GM18909 (cell line): ENCODE data around the gene TMEM176B.
"Not testable (repeated sequence)": the region's sequence is repeated elsewhere in the genome, so short reads cannot be mapped to it uniquely, and the experiment has no call there.

ENCODE experiments used
- ATAC-seq: cut with Tn5 transposase; IDR thresholded peaks from one replicate; pipeline ENCODE4 v1.9.1; 2021; ENCODE audit warnings: mild to moderate bottlenecking; ENCODE audit not compliant: unreplicated experiment, poor library complexity

The TMEM176B gene

DNA sequence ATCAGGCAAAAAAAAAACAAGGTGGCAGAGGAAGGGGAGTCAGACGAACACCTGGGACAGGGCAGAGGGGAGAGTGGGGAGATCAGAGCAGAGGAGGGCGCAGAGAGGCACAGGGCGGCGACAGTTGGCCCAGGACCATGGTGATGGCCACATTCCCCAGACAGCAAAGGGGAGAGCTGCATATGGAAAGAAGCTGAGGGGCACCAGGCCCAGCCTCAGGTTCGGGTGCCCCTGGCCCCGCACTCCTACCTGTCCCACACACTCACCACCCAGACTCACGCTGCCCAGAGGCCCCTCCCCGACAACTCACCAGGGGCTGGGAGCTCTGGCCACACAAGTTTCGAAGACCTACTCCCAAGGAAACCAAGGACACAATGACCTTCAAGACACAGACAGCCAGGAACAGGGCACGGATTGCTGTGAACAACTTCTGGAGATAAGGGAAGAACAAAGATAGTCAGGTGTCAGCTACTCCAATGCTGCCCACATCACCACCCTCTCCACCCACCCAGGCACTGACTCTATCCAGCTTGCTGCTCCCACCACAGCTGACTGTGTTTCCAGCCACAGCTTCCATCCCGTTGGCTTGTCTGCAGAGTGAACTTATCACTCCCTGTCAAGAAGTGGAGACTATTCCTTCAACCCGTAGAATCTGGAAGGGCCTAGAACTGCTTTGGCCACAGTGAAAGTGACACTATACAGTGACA, 8.3 kb downstream of the TMEM176B start:
- ATAC-seq: no peak

DNA sequence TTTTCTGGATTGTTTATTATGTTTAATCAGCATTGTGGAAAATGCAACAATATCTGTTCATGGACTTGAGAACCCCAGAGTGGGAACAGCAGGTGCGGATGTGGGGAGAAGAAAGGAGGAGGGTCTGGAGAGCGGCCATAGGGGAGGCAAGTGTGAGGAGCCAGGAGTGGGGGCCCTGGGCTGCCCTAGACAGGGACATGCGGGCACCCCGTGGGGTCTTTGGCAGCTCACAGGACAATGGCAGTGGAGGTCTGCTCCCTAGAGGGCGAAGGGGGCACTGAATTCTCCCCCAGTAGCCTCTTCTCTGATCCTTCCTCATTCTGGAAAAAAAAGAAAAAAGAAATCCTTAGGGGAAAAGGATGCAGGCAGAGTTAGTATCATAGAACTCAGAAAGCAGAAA, 8.9 kb downstream of the TMEM176B start:
- ATAC-seq: no peak

DNA sequence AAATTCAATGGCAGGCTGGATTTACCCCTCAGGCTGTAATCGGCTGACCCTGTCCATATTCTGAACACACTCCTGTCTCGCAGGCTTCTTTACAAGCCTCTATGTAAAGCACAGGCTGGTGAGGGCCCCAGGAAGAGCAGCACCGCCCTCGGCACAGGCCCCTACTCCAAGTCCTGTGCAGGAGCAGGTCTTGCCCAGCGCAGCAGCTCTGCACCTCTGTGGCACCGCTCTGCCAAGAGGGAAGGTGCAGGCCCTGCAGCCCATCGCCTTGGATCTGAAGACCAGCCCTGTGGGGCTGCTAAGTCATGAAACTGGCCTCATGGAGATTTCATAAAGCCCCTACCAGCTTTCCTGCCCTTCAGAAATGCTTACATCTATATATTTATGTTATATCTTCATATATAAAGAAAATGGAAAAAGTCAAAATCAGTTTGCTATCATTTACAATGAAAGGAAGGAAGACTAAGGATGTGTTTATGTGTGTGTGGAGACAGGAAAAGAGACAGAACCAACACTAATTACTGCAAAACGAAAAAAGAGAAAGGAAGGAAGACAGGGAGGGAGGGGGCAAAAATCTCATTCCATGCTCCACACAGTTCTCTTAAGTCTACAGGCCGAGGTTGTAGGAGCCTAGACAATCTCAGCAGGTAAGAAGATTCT, 9.6 kb downstream of the TMEM176B start:
- no peak for ATAC-seq

DNA sequence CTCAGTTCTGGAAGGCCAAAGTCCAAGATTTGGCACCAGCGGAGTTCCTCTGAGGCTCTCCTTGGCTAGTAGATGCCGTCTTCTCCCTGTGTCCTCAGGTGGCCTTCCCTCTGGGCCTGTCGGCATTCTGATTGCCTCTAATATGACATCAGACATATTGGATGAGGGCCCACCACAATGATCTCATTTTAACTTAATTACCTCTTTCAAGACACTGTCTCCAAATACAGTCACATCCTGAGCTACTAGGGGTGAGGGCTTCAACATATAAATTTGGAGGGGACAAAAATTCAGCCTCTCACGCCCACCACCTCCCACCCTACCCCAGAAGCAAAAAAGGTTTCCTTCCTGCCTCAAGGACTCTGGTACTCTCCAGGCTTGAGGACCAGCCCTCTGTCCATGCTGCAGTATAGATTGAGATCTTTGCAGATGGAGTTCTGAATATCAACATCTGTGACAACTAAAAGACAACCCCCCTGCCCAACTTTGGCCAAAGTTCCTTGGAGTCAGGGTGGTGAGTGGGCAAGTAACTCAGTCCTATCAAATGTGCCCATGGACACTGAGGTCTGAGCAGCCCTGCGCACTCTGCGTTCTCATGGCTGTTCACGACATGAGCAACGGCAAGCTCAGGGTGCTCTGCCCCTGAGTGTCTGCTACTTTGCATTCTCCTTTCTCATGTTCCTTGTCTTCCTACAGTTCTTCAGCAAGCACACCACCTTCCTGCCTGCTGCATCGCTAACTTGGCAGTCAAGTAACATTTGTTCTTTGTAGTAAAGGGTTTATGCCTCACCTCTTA, 11.5 kb downstream of the TMEM176B start:
- no peak for ATAC-seq

DNA sequence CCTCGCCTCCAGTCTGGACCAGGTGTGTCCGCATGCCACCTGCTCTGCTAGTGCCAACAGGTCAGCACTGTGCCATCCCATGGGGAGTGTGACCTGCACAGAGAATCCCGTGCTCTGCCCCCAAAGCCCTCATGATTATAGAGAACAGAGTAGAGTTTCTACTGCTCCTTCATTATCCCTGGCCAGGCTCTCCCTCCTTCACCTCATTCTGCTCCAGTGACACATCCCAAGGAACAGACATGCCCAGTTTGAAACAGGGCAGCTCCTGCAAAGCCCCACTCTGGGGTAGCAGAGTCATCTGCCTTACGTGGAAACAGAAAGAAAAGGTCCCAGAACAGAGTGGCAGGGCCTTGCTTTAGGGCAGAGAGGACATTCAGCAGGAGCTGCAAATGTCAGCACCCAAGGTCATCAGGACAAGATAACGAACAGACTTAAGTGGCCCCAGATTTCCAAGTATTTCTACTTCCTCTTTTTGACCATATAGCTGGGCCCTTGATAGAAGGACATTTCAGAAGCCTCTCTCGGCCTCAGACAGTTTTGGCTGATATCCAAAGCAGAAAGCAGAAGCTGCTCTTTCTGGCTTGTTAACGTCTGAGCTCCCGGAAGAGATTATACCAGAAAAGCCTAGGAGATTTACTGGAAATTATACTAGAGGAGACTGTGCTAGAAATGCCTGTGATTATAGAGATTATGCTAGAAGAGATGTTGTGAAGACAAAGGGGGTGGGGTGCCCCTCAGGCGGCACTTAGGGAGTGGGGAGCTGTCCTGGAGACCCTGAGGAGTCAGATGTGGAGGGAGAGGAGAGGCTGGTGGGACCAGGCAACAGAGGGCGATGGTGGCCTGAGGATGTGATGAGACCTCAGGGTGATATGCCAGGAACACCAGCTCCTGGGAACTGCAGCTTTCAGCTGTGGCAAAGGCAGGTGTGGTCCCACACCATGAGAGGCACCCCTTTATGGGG, 12.6 kb downstream of the TMEM176B start:
- ATAC-seq: no peak

DNA sequence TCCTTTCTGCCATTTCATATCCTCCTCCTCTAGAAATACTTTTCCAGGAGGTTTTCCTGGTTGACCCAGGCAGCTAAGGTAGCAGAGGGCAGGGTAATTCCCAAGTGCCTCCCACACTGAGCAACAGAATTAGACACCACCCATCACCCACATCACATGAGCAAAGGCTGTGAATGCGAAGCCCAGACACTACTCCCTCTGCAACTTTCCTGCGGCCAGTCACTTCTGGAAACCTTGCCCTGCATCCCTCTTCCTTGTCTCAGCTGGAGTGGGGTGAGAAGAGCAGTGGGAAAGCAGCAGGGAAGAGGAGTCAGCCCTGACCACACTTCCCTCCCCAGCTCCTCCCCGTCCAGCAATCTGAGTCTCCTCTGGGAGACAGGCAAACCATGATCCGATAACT, 15.2 kb downstream of the TMEM176B start:
- no peak for ATAC-seq

DNA sequence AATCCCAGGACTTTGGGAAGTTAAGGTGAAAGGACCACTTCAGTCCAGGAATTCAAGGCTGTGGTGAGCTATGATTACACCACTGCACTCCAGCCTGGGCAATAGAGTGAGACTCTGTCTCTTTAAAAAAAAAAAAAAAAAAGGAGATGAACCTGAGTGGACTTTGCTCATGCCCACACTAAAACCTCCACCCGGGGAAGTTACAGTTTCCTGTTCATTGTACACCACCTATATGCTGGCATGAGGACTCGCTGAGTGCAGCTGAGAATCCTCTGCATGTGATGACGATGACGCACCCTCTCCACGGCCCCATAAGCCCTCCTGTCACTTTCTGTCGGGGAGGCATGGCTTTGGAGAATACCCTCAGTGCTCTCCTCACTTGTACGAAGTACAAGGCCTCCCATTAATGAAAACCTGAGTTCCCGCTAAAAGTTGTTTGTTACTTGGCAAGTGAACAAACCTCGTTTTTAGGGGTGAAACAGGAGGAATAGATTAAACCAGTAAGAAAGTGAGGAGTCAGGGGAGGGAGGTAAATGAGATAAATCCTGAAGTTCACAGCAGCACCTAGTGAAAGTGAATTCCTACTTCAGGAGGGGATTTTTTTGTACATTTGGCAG, 15.9 kb downstream of the TMEM176B start:
- ATAC-seq: no peak

DNA sequence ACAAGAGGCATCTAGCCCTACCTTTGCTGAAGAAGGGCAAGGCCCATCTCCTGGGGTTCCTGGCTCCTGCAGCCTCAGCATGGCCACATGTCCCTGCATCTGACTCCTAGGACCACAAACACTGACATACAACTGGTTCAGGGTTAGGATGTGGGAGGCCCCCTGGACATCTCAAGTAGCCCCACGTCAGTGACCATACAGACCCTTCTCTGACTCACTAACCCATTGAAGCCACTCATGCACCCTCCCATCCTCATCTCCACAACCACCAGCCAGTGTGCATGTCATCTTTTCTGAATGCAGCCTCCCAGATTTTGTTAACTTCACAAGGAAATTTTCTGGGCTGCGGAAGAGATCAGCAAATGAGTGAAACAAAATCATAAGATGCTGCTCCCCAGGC, 18.2 kb downstream of the TMEM176B start:
- no peak for ATAC-seq

DNA sequence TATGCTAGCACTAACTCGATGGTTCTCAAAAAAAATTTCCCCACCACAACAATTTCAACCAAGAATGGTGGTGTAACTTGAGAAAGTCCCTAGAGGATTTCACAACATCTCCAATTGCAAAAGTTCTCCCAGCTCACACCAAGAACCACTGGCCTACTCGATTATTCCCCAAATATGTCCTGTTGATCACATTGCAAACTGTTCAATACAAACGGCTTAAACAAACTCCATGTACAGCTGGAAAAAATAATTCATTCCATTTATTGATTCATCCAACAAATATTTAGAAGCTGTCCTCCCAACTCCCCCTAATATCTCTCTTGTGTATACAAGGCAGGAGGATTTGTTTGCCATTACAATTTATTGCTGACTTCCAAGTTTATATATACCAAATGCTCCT, 19.1 kb downstream of the TMEM176B start:
- no peak for ATAC-seq

DNA sequence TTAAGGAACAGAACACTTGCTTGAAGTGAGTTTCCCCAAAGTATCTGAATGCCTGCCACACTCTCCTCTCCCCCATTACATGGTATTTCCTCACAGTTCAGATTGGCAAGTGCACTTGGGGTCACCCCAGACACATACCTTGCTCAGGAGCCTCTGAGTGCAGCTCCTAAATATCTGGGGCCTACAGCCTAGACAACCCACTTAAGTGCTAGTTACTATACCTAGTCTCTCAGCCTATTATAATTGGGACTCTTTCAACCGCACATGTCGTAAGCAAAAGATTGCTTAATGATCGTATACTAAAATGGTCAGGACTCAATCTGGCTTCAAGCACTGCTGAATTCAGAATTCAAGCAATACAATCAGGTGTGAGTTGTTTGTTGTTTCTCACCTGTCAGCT, 19.9 kb downstream of the TMEM176B start:
- ATAC-seq: no peak

DNA sequence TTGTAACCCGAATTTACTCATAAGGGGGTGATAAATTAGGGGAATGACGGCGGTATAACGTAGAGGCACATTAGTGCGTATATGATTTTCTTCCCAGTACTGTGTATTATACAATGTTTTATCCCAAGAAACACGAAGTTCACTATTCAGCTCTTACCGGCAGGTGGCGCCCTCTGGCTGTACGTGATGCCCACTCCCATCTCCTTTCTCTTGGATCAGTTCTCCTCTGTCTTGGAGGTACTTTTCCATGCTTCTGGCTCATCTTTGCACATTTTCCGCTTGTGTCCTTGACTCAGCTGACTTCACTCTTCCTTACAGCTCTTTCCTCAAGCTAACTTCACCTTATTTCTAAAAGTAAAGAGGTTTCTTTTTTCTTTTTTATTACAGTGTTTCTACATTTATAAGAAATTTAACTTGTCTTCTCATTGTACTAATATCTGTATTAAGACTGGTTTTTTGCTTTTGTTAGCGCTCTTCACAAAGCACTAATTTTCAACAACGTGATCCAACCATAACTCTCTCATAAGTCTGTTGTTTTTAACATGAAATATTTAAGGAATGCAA, 21.3 kb downstream of the TMEM176B start:
- no peak for ATAC-seq

DNA sequence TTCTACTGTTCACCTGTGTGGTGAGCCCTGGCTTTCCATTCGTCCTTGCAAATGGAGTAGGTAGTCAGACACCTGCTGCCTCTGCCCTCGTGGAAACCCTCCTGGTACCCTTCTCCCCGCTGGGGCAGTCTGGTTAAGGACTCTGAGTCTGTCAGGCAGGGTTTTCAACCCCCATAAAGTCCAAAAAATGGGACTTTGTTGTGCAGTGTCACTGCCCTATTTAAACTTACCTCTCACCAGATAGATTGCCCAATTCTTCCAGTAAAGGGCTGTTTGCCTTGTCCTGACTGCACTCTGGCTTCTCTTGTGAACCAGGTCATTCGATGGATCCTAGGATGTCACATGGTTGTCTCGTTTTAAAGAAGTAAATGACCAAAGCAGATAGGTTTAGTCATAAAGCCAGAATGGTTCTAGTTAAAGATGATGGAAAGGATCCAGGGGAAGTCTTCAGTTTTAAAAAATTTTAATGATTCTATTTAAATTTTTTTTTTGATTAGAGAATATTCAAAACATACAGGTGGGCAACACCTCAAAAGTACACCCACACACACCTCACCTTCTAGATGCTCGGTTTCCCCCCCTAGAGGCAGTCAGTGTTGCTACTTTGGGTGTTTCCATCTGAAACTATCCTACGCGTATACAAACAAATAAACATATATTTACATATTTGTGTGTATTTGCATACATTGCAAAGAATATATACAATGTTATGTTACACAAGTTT, 22.0 kb downstream of the TMEM176B start:
- no peak for ATAC-seq

DNA sequence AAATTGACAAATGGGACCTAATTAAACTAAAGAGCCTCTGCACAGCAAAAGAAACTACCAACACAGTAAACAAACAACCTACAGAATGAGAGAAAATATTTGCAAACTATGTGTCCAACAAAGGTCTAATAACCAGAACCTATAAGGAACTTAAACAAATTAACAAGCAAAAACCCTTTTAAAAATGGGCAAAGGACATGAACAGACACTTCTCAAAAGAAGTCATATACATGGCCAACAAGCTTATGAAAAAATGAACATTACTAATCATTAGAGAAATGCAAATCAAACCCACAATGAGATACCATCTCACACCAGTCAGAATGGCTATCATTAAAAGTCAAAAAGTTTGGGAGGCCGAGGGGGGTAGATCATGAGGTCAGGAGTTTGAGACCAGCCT, 26.0 kb downstream of the TMEM176B start:
- ATAC-seq: not testable (repeated sequence)

DNA sequence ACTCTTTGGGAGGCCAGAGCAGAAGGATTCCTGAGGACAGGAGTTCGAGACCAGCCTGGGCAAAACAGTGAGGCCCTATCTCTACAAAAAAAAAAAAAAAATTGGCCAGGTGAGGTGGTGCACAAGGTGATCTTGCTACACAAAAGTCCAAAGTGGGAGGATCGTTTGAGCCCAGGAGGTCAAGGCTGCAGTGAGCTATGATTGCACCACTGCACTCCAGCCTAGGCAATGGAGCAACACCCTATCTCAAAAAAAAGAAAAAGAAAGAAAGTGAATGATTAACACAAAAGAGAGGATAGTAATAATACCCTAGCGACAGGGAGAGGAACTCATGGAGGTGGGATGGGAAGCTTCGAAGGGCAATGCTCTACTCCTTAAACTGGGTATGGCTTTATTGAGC, 30.4 kb downstream of the TMEM176B start:
- no peak for ATAC-seq

DNA sequence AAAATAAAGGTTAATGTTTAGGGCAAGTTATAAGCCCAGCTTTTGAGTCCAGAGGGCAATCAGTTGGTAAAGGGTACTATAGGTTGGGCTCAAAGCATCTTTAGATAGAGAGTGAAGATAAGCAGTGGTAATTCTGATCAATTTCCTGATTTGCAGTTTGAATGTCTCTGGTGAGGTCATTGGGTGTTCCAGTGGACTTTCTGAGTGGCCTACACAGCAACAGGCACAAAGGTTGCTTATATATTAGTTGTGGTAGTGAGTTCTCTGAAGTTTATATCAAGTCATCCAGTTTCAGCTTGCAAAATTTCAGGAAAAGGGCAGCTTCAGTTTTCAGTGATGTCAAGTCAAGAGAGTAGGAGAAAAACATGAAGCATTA, 33.8 kb downstream of the TMEM176B start:
- no peak for ATAC-seq

DNA sequence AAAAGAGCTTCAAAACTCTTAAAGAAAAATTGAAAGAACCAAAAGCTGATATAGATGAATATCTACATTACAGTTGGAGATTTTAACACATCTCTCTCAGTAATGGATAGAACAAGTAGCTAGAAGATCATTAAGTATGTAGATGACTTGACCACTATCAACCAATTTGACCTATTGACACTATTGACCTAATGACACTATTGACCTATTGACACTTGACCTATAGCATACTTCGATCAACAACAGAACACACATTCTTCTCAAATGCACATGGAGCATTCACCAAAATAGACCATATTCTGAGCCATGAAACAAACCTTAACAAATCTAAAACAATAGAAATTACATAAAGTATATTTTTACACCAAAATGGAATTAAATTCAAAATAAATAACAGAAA, 40.7 kb downstream of the TMEM176B start:
- ATAC-seq: no peak

DNA sequence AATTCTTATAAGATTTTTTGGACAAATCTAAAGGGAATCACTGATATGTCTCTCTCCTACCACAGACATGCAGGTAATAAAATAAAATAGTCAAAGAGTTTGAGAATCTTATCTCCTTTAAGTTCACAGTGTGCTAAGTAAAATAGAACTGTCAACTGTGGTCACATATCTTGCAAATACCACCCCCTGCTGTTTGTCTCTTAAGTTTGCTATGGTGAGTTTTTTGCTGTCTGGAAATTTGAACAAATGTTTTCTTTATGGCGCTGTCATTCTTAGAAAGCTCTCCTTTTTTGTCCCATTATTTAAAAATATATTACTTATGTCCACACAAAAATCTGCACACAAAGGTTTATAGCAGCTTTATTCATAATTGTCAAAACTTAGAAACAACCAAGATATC, 43.3 kb downstream of the TMEM176B start:
- ATAC-seq: no peak

DNA sequence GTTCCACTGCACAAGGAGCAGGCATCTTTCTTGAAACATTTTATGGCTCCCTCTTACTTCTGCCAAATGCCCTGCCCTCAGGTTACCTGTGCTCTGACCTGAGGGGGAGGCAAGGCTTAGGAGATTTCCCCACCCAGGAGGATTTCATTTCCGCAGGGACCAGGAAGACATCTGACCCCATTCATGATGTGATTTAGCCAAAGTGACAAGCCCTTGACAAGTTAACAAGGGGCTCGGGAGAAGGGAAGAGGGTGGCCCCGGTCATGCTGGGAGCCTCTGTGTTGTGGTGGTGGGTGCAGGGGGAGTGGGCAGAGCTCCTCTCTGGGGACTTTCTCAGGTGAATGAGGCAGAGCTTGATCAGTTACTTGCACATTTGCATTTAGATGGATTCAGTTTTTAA, 44.0 kb downstream of the TMEM176B start:
- no peak for ATAC-seq

DNA sequence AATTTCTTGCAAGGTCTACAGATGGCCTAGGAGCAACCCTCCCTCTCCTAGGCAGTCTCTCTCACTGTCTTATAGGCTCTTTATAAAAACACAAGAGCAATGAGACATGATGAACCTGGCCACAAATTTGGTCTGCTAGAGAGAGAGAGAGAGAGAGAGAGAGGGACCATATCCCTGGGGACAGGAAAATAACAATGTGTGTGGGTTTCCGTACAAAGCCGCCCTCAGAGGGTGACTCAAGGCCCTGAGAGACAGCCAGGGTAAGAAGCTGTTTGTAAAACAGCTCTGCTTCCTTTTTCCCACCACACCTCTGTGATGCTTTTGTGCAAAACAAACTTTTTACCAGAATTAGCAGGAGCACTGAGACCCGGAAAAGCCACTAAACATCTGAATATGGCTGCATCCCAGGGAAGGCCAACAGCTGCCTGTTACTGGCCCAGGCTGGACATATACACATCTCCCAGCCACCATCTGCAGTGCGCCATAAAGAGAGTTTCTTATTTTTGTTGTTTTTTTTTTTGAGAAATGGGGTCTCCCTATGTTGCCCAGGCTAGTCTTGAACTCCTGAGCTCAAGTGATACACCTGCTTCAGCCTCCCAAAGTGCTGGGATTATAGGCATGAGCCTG, 44.6 kb downstream of the TMEM176B start:
- ATAC-seq: no peak
